GM10266 (cell line): ENCODE measurements around the gene SNTB2.

Experiments
- DNase-seq: peaks from one replicate; pipeline ENCODE4 v3.0.0; 2012; ENCODE audit errors: extremely low spot score
- TF ChIP-seq, protein P1 (sequence below): IDR thresholded peaks from 2 replicates; pipeline ENCODE4 v1.5.1; 2012; ENCODE audit warnings: mild to moderate bottlenecking, low read depth; ENCODE audit not compliant: control insufficient read depth, insufficient read depth; ENCODE audit errors: missing control alignments

SNTB2 gene

DNA sequence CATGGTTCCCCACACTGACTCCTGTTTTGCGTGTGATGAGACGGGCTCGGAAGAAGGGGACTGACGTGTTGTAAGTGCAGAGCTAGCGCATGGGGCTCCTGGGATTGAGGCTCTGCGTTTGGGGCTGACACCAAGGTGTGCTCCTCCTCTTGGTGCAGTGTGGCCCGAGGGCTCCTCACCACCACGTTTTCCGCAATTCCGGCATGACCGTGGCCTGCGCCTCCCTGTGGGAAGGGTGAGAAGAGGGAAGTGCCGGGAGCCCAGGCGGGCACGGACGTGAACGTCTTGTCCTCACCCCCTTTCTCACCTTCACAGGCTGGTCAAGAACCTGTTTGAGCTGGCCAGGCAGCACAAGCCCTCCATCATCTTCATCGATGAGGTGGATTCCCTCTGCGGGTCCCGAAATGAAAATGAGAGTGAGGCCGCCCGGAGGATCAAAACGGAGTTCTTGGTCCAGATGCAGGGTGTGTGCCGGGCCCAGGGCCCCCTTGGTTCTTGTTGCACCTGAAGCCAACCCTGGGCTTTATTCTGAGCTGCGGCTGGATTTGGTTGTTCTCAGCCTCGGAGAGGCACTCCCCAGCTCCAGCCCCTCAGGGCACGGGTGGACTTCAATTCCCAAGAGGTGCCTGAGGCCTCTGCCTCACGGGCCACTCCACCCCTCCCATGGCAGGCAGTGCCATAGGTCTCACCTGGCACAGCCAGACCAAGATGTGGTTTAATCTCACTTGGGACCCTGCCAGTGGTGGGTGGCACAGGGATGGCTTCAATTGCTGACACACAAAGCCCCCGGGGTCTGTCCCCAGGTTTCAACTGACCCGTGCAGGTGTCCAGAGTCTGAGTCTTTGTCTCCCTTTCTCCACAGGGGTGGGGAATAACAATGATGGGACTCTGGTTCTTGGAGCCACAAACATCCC is 133.1 kb downstream of the SNTB2 start:
- TF ChIP-seq, protein P1, sequence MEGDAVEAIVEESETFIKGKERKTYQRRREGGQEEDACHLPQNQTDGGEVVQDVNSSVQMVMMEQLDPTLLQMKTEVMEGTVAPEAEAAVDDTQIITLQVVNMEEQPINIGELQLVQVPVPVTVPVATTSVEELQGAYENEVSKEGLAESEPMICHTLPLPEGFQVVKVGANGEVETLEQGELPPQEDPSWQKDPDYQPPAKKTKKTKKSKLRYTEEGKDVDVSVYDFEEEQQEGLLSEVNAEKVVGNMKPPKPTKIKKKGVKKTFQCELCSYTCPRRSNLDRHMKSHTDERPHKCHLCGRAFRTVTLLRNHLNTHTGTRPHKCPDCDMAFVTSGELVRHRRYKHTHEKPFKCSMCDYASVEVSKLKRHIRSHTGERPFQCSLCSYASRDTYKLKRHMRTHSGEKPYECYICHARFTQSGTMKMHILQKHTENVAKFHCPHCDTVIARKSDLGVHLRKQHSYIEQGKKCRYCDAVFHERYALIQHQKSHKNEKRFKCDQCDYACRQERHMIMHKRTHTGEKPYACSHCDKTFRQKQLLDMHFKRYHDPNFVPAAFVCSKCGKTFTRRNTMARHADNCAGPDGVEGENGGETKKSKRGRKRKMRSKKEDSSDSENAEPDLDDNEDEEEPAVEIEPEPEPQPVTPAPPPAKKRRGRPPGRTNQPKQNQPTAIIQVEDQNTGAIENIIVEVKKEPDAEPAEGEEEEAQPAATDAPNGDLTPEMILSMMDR, result no peak
- no peak for DNase-seq

DNA sequence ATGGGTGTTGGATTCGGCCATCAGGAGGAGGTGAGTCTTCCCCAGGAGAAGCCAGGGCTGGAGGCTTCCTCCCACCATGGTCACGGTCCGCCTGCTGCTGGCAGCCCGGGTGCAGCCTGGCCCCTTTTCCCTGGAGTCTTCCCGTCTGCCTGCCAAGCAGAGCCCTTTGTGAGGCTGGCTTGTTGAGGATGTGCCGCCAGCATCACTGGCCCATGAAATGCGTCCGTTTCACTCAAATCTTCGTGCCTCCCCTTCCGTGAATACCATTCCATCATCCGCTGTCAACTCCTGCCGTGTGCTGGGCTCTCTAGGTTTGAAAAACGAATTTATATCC is 133.7 kb downstream of the SNTB2 start:
- TF ChIP-seq, protein P1, result no peak
- DNase-seq, result no peak

DNA sequence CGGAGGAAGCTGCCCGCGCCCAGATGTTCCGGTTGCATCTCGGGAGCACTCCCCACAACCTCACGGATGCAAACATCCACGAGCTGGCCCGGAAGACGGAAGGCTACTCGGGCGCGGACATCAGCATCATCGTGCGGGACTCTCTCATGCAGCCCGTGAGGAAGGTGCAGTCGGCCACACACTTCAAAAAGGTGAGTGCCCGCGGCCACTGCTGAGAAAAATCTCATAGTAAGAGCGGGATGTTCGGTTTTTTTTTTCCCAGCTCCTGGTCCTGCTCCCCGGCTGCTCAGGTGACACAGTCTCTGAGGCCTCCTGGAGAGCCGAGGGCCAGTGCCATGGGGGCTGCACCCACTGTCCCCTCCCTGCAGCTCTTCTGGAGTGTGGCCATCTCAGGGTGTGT is 134.1 kb downstream of the SNTB2 start:
- TF ChIP-seq, protein P1, result no peak
- DNase-seq, result no peak

DNA sequence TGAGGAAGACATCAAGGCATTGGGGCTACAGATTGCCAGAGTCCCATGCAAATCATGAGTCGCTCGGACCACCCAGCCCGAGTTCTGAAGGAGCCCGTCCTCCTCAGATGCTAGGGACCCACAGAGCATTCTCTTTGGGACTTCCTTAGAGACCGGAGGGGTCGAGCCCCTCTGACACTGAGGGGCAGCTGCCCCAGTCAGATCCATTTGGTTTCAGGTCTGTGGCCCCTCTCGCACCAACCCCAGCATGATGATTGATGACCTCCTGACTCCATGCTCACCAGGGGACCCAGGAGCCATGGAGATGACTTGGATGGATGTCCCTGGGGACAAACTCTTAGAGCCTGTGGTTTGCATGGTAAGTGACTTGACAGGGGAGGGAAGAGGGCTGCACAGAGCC is 135.4 kb downstream of the SNTB2 start:
- TF ChIP-seq, protein P1, result no peak
- DNase-seq, result no peak

DNA sequence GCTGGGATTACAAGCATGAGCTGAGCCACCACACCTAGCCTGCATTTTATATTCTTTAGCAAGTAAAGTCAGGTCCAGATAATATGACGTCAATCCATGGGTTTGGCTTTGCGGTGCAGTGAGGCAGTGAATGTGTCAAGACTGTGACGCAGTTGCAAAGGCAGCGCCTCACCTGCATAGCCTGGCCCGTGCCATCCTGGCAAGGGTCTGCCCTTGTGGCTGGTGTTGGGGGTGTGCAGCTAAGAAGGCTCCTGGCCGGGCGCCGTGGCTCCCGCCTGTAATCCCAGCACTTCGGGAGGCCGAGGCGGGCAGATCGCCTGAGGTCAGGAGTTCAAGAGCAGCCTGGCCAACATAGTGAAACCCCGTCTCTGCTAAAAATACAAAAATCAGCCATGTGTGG is 136.5 kb downstream of the SNTB2 start:
- TF ChIP-seq, protein P1, result no peak

DNA sequence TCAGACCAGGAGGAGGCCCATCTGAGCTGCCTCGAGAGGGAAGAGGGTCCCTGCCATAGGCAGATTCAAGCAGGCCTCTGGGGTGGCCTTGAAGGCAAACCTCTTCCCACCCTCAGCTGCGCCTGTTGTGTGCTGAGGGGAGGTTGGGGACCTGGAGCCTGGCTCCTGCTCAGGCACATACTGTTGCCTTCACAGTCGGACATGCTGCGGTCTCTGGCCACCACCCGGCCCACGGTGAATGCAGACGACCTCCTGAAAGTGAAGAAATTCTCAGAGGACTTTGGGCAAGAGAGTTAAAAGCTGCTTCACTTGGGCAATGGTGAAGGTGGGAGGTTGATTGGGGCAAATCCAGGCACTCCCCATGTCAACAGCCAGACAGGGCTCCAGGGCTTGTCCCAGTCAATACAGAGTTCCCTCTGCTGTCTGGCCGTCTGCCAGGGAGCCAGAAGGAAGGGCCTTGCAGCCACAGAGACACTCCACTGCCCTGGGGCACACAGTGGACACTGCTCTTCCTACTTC is 137.1 kb downstream of the SNTB2 start:
- DNase-seq, result no peak
- TF ChIP-seq, protein P1, result no peak

More for the DNA sequence above, 136.5 kb downstream of the SNTB2 start:
- DNase-seq, result no peak

DNA sequence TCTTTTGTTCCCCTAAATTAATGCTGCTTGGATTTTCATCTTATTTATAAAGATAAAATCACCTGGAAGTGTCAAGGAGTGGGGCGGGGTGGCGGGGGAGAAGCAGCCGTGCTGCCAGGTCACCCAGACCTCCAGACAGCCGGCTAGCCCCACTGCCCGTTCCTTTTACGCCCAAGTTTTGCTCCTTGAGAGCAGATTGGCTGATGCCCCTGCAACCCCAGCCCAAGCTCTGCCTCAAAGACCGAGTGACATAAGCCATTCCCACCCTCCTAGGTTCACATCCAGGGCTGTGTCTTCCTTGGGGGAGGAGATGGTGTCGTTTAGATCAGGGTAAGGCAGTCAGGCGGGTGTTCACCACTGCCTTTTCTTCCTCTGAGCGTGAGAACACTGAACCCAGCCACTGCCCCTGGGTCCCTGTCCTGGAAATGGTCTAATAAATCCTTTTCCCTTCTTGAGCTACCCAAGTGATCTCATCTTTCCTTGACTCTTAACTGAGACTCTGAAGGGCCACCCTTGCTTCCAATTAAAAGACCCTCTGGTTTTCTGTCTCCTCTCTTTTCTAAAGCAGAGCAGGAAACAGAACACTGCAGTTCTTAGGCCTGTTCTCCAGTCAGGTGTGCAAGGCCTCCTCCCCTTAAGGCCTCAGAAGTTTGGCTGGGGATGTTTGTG is 137.8 kb downstream of the SNTB2 start:
- DNase-seq, result no peak
- TF ChIP-seq, protein P1, result no peak
